SU-DHL-6 (cell line): ENCODE data around the gene UNC5B.

ENCODE experiments used
- H2AFZ ChIP-seq: fragments of 200-600 bp; sonication (generic); 2 replicates; pipeline ENCODE4 v1.6.1; 2014; ENCODE audit warnings: low read depth, mild to moderate bottlenecking, moderate library complexity, mixed read lengths, antibody characterized with exemption, low read length; ENCODE audit not compliant: severe bottlenecking
- H3F3A ChIP-seq: fragments of 200-600 bp; shearing (Covaris generic); 2 replicates; pipeline ENCODE4 v1.6.0; 2016; ENCODE audit warnings: antibody characterized with exemption, mild to moderate bottlenecking; ENCODE audit not compliant: insufficient read depth
- H3K27ac ChIP-seq: fragments of 200-600 bp; sonication (generic); 2 replicates; pipeline ENCODE4 v1.5.1; 2016; ENCODE audit warnings: low read depth, mild to moderate bottlenecking, low read length, moderate library complexity, mixed read lengths
- H3K27me3 ChIP-seq: fragments of 200-600 bp; sonication (generic), shearing (Covaris generic); 2 replicates; pipeline ENCODE4 v1.6.0; 2014; ENCODE audit warnings: mild to moderate bottlenecking, low read length
- H3K36me3 ChIP-seq: fragments of 200-600 bp; sonication (generic); 2 replicates; pipeline ENCODE4 v1.6.1; 2014; ENCODE audit warnings: mild to moderate bottlenecking, low read length, mixed read lengths
- H3K4me2 ChIP-seq: fragments of 300-600, 200-600 bp; shearing (Covaris generic), sonication (generic); 2 replicates; pipeline ENCODE4 v1.6.0; 2014; ENCODE audit warnings: low read length, low read depth, mild to moderate bottlenecking; ENCODE audit not compliant: poor library complexity, severe bottlenecking
- H3K4me3 ChIP-seq: fragments of 200-600 bp; sonication (generic); 2 replicates; pipeline ENCODE4 v1.5.1; 2014; ENCODE audit warnings: antibody characterized with exemption, low read length, mild to moderate bottlenecking, mixed read lengths; ENCODE audit not compliant: insufficient read depth, poor library complexity, severe bottlenecking
- H3K79me2 ChIP-seq: fragments of 200-600 bp; sonication (generic); 2 replicates; pipeline ENCODE4 v1.6.1; 2014; ENCODE audit warnings: mild to moderate bottlenecking, low read length, moderate library complexity; ENCODE audit not compliant: insufficient read depth
- H3K9ac ChIP-seq: fragments of 200-600 bp; sonication (generic); 2 replicates; pipeline ENCODE4 v1.7.0; 2014; ENCODE audit warnings: mild to moderate bottlenecking, low read length
- H3K9me2 ChIP-seq: fragments of 200-600 bp; sonication (generic); replicated peaks from 2 replicates; pipeline ENCODE4 v1.6.1; 2014; ENCODE audit warnings: low read length; ENCODE audit not compliant: insufficient read depth
- H3K9me3 ChIP-seq: fragments of 200-600 bp; sonication (generic); 2 replicates; pipeline ENCODE4 v1.6.1; 2014; ENCODE audit warnings: low read length, mixed read lengths; ENCODE audit not compliant: insufficient read depth
- H4K20me1 ChIP-seq: fragments of 200-600 bp; sonication (generic); 2 replicates; pipeline ENCODE4 v1.6.1; 2014; ENCODE audit warnings: low read depth, mild to moderate bottlenecking, antibody characterized with exemption, low read length, moderate library complexity, mixed read lengths
- EZH2phosphoT487 ChIP-seq: fragments of 200-600 bp; sonication (generic), shearing (Covaris generic); conservative IDR thresholded peaks from 2 replicates; pipeline ENCODE4 v1.6.1; 2018; ENCODE audit warnings: mild to moderate bottlenecking, antibody characterized with exemption, low read length, moderate library complexity, mixed read lengths
- TF ChIP-seq, protein P1 (sequence below): fragments of 200-600 bp; sonication (generic); IDR thresholded peaks from one replicate; pipeline ENCODE4 v1.5.1; 2017; ENCODE audit warnings: antibody characterized with exemption, mild to moderate bottlenecking, low read length, moderate library complexity; ENCODE audit not compliant: insufficient read depth, poor library complexity, severe bottlenecking

The UNC5B gene

DNA sequence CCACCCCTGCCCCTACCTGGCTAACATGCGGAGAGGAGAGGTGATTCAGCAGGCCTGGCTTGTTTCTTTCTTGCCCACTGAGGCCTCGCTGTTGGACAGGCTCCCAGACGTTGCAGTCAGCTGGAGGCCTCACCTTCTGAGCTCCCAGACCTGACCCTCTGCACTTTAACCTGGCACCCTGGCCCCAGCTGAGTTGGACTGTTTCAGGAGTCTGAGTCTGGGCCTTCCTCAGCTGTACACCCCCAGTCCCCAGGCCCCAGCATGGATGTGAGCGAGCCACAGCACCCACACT is 35.0 kb downstream of the UNC5B start:
- TF ChIP-seq EZH2phosphoT487 = no peak
- TF ChIP-seq, protein P1, sequence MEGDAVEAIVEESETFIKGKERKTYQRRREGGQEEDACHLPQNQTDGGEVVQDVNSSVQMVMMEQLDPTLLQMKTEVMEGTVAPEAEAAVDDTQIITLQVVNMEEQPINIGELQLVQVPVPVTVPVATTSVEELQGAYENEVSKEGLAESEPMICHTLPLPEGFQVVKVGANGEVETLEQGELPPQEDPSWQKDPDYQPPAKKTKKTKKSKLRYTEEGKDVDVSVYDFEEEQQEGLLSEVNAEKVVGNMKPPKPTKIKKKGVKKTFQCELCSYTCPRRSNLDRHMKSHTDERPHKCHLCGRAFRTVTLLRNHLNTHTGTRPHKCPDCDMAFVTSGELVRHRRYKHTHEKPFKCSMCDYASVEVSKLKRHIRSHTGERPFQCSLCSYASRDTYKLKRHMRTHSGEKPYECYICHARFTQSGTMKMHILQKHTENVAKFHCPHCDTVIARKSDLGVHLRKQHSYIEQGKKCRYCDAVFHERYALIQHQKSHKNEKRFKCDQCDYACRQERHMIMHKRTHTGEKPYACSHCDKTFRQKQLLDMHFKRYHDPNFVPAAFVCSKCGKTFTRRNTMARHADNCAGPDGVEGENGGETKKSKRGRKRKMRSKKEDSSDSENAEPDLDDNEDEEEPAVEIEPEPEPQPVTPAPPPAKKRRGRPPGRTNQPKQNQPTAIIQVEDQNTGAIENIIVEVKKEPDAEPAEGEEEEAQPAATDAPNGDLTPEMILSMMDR = no peak
- H3K9me2 ChIP-seq = no peaks in the 10 kb centered on the region
- no peaks in the 10 kb centered on the region for H3K27me3 ChIP-seq
- no peak overlapping the region for H3K27ac ChIP-seq
- no peaks in the 10 kb centered on the region for H3F3A ChIP-seq
- H3K4me2 ChIP-seq = no peak overlapping the region
- no peaks in the 10 kb centered on the region for H3K79me2 ChIP-seq
- H3K9ac ChIP-seq = no peak overlapping the region
- no peak overlapping the region for H3K4me3 ChIP-seq
- no peaks in the 10 kb centered on the region for H3K36me3 ChIP-seq
- H3K9me3 ChIP-seq = no peaks in the 10 kb centered on the region
- no peaks in the 10 kb centered on the region for H4K20me1 ChIP-seq
- no peak overlapping the region for H2AFZ ChIP-seq

DNA sequence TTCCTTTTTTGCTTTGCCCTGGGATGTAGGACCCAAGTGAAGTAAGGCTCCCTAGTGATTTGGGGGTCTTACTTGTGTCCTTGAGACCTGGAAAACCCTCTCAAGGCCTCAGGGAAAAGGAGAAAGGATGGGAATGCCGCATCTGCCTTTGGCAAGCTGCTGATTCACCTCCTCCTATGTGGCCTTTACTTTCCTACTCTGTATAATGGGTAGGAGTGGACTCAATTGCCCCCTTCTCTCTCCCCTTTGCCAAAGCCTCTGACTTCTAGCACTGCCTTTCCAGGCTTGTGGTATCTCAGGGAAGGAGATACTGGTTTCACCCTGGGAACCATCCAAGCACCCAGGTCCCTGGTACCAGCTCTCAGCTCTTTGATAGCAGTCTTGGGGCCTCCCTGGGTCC is 35.4 kb downstream of the UNC5B start:
- Histone ChIP-seq H4K20me1 (no peaks in the 10 kb centered on the region), H3F3A (no peaks in the 10 kb centered on the region)

DNA sequence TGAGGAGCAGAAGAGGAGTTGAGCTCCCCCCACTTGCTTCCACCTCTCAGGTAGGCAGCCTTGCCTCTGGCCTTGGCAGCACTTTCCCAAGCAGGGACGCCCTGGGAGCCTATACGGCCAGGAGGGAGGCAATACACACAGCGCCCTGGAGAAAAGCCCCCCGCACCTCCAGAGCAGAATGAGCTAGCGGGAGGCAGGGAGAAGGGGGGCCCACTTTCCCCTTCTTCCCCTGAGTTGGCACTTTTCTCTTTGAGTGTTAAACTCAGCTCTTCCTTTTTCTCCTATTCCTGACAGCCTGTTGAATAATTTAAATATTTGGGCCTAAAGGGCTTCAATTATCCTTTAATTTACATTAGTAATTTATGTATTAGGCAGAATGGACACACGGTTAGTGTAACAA is 35.8 kb downstream of the UNC5B start:
- no peak overlapping the region for H3K4me2 ChIP-seq
- no peak overlapping the region for H3K9ac ChIP-seq
- no peaks in the 10 kb centered on the region for H3K27me3 ChIP-seq

More for the DNA sequence above, 35.4 kb downstream of the UNC5B start:
- Histone ChIP-seq H3K36me3 (no peaks in the 10 kb centered on the region), H2AFZ (no peak overlapping the region), H3K9me2 (no peaks in the 10 kb centered on the region), H3K27ac (no peak overlapping the region), H3K27me3 (no peaks in the 10 kb centered on the region), H3K79me2 (no peaks in the 10 kb centered on the region), H3K4me2 (no peak overlapping the region), H3K9ac (no peak overlapping the region), H3K4me3 (no peak overlapping the region), H3K9me3 (no peaks in the 10 kb centered on the region)
- no peak for TF ChIP-seq EZH2phosphoT487
- TF ChIP-seq, protein P1 = no peak

More for the DNA sequence above, 35.8 kb downstream of the UNC5B start:
- H3F3A ChIP-seq = no peaks in the 10 kb centered on the region
- H2AFZ ChIP-seq = no peak overlapping the region
- no peaks in the 10 kb centered on the region for H3K9me3 ChIP-seq
- H4K20me1 ChIP-seq = no peaks in the 10 kb centered on the region
- no peaks in the 10 kb centered on the region for H3K36me3 ChIP-seq
- TF ChIP-seq, protein P1 = no peak
- no peak for TF ChIP-seq EZH2phosphoT487
- H3K9me2 ChIP-seq = no peaks in the 10 kb centered on the region
- H3K27ac ChIP-seq = no peak overlapping the region
- H3K4me3 ChIP-seq = no peak overlapping the region
- no peaks in the 10 kb centered on the region for H3K79me2 ChIP-seq
